ENCODE measurements around the gene ST3GAL4. TPM values are rescaled to one million over a fixed set of nuclear protein-coding genes. Genes with fewer than 3 reads are reported as not detected.
A peak's percentile ranks its signal among the peaks of the same experiment; 100 is the strongest.

ST3GAL4 gene
- total and polyA plus RNA-seq, 9 of the 15 experiments (the other 6 are each of a cell fraction or from before 2014, with no cell fraction given): 0.27 to 22.9 (median 10.5) TPM

- Histone ChIP-seq H2AFZ (ENCODE audit: low read depth, low read length) (no peak overlapping the region), H4K20me1 (replicated peaks; ENCODE audit: control insufficient read depth, insufficient read depth, low read length) (peaks cover 9% of the 10 kb centered on the region; the same call in 1 of the 2 replicates), H3K27ac (ENCODE audit: extremely low read depth, low read depth, low read length) (no peak overlapping the region), H3K4me1 (replicated peaks in 1 of 2; ENCODE audit: control insufficient read depth in 2 of 2, insufficient read depth in 2 of 2, low read length in 2 of 2) (no peaks in the 10 kb centered on the region; a peak in 4 of 5 replicates), H3K4me3 (no peak overlapping the region), H3K9me3 (replicated peaks; ENCODE audit: control insufficient read depth, insufficient read depth, low read depth, low read length) (no peaks in the 10 kb centered on the region), H3K36me3 (ENCODE audit: control insufficient read depth, insufficient read depth, low read length) (no peaks in the 10 kb centered on the region), H3K79me2 (ENCODE audit: control insufficient read depth, insufficient read depth, low read length) (no peaks in the 10 kb centered on the region), H3K27me3 (ENCODE audit: control insufficient read depth in 2 of 2, insufficient read depth in 2 of 2, low read length in 2 of 2) (no peaks in the 10 kb centered on the region), H3K9ac (ENCODE audit: insufficient read depth in 1 of 2, low read depth in 2 of 2, low read length in 2 of 2) (no peak overlapping the region; a peak in 1 of 4 replicates), H3K4me2 (ENCODE audit: insufficient read depth, low read length) (no peak overlapping the region), H3K9me1 (ENCODE audit: control insufficient read depth, insufficient read depth, low read length) (no peaks in the 10 kb centered on the region)
- CTCF ChIA-PET (ENCODE audit: low intra/inter-chr PET ratio): interaction anchor here (3.1 kb wide), 1 partner anchor 82 kb away, joined by 27 read pairs; no protein-coding TSS in a partner anchor
- TF ChIP-seq MEIS2 (IDR thresholded peaks at IDR 0.05; ENCODE audit: partially characterized antibody) (peak; percentile 17), ZNF699 (CRISPR knock-in tag; IDR thresholded peaks at IDR 0.05; ENCODE audit: insufficient replicate concordance) (no peak)
- no peak for FAIRE-seq
- in situ Hi-C loops (cut with MboI): no loop called here
- 39% methylated on average over 4 of the region's 4 CpGs for WGBS (ENCODE audit: insufficient coverage, low coverage, missing lambda C conversion rate)
- POLR2A ChIA-PET: interaction anchor here (0.6 kb wide), 1 partner anchor 321 kb away, joined by 3 read pairs; no protein-coding TSS in a partner anchor
- DNase-seq (ENCODE audit: extremely low read depth in 1 of 4, low spot score in 3 of 4): no peak
- BruUV-seq (replicated peaks): no TSS peak
- intact Hi-C loops (cut with micrococcal nuclease): loop anchor here (1.0 to 5.0 kb wide), 2 partner anchors 45 to 82 kb away; no protein-coding TSS in a partner anchor
- no peak for ATAC-seq
Observed at GRCh38 chr11:126392633-126393013, 37.1 kb downstream of the ST3GAL4 start.

GRCh38 chr11:126393143-126393542 lies 37.7 kb downstream of the ST3GAL4 start:
- ATAC-seq: no peak
- no peaks in the 10 kb centered on the region for H3K36me3 ChIP-seq (ENCODE audit: control insufficient read depth, insufficient read depth, low read length)
- in situ Hi-C loops (cut with MboI) (no loop called here), intact Hi-C loops (cut with micrococcal nuclease) (loop anchor here (5.0 kb wide), 1 partner anchor 46 kb away; no protein-coding TSS in a partner anchor)
- no peak overlapping the region; a peak in 1 of 4 replicates for H3K9ac ChIP-seq (ENCODE audit: insufficient read depth in 1 of 2, low read depth in 2 of 2, low read length in 2 of 2)
- FAIRE-seq: no peak
- H3K4me1 ChIP-seq (replicated peaks in 1 of 2; ENCODE audit: control insufficient read depth in 2 of 2, insufficient read depth in 2 of 2, low read length in 2 of 2): no peaks in the 10 kb centered on the region; a peak in 3 of 5 replicates
- DNase-seq (ENCODE audit: extremely low read depth in 1 of 4, low spot score in 3 of 4): no peak
- CTCF ChIA-PET (ENCODE audit: low intra/inter-chr PET ratio): interaction anchor here (3.1 kb wide), 1 partner anchor 82 kb away, joined by 27 read pairs; no protein-coding TSS in a partner anchor
- H3K4me3 ChIP-seq: no peak overlapping the region
- no peaks in the 10 kb centered on the region for H3K9me3 ChIP-seq (replicated peaks; ENCODE audit: control insufficient read depth, insufficient read depth, low read depth, low read length)
- no TSS peak for BruUV-seq (replicated peaks)
- H3K27me3 ChIP-seq (ENCODE audit: control insufficient read depth in 2 of 2, insufficient read depth in 2 of 2, low read length in 2 of 2): no peaks in the 10 kb centered on the region
- H3K79me2 ChIP-seq (ENCODE audit: control insufficient read depth, insufficient read depth, low read length): no peaks in the 10 kb centered on the region
- POLR2A ChIA-PET: no interaction called here
- H3K4me2 ChIP-seq (ENCODE audit: insufficient read depth, low read length): no peak overlapping the region
- no peak overlapping the region for H3K27ac ChIP-seq (ENCODE audit: extremely low read depth, low read depth, low read length)
- no peak overlapping the region for H2AFZ ChIP-seq (ENCODE audit: low read depth, low read length)
- no peaks in the 10 kb centered on the region for H3K9me1 ChIP-seq (ENCODE audit: control insufficient read depth, insufficient read depth, low read length)
- WGBS (ENCODE audit: insufficient coverage, low coverage, missing lambda C conversion rate): 60% methylated on average over 5 of the region's 5 CpGs
- peaks cover 9% of the 10 kb centered on the region; the same call in 1 of the 2 replicates for H4K20me1 ChIP-seq (replicated peaks; ENCODE audit: control insufficient read depth, insufficient read depth, low read length)
- no peak for TF ChIP-seq IRF9 (tag; IDR thresholded peaks at IDR 0.05)
- no peak for TF ChIP-seq HMG20B (CRISPR knock-in tag; IDR thresholded peaks at IDR 0.05)
- no peak for TF ChIP-seq SP2 (IDR thresholded peaks at IDR 0.05; ENCODE audit: extremely low read depth, low read depth, low read length, poor library complexity, severe bottlenecking)
- no peak for TF ChIP-seq ERF (CRISPR knock-in tag; IDR thresholded peaks at IDR 0.05)
- no peak for TF ChIP-seq GATAD2B (IDR thresholded peaks at IDR 0.05; ENCODE audit: borderline replicate concordance)
- TF ChIP-seq E4F1 (CRISPR knock-in tag; IDR thresholded peaks at IDR 0.05; ENCODE audit: borderline replicate concordance): no peak
- TF ChIP-seq C11orf30 (IDR thresholded peaks at IDR 0.05; ENCODE audit: low read depth): no peak
- TF ChIP-seq ZNF766 (CRISPR knock-in tag; conservative IDR thresholded peaks at IDR 0.05): no peak
- TF ChIP-seq ZNF507 (tag; conservative IDR thresholded peaks at IDR 0.05): no peak

All from K562 (cell line).